Measurements from ENCODE around the gene RNF208.
A peak's percentile ranks its signal among the peaks of the same experiment; 100 is the strongest.

Gene RNF208

GRCh38 chr9:137214620-137215019 lies 7.4 kb downstream of the RNF208 start:
- no peak for DNase-seq (ENCODE audit: low spot score)

GRCh38 chr9:137213160-137214060 lies 8.6 kb downstream of the RNF208 start:
- no peak for DNase-seq (ENCODE audit: low spot score)

- DNase-seq (ENCODE audit: low spot score) = no peak
These were observed 9.5 kb downstream of the RNF208 start for GRCh38 chr9:137212520-137212919.

GRCh38 chr9:137211532-137211931 lies 10.5 kb downstream of the RNF208 start:
- DNase-seq (ENCODE audit: low spot score) = no peak

- no peak for DNase-seq (ENCODE audit: low spot score)
These were observed 15.4 kb downstream of the RNF208 start for GRCh38 chr9:137206602-137207001.

GRCh38 chr9:137205126-137206069 lies 16.6 kb downstream of the RNF208 start, which contains the start of the genes NDOR1 and TMEM203:
Gene NDOR1, plus strand, starts transcription at chr9:137205700. Its CDS starts 78 bp downstream, at chr9:137205778.
Gene TMEM203, minus strand, starts transcription at chr9:137205648. Its CDS starts 234 bp downstream, at chr9:137205414.
- peak; percentile 88 for DNase-seq (ENCODE audit: low spot score)

GRCh38 chr9:137204731-137205125 lies 17.3 kb downstream of the RNF208 start:
- no peak for DNase-seq (ENCODE audit: low spot score)

- DNase-seq (ENCODE audit: low spot score) = no peak
These were observed 19.1 kb downstream of the RNF208 start for GRCh38 chr9:137202966-137203365.

- no peak for DNase-seq (ENCODE audit: low spot score)
These were observed 20.7 kb downstream of the RNF208 start for GRCh38 chr9:137201205-137201868.

- peak; percentile 99 for DNase-seq (ENCODE audit: low spot score)
These were observed 21.5 kb downstream of the RNF208 start, which contains the start of gene TPRN for GRCh38 chr9:137200311-137201204. Gene TPRN, minus strand, starts transcription at chr9:137200741. Its CDS starts 30 bp downstream, at chr9:137200711.

- DNase-seq (ENCODE audit: low spot score) = no peak
These were observed 22.5 kb downstream of the RNF208 start for GRCh38 chr9:137199411-137200121.

- peak; percentile 82 for DNase-seq (ENCODE audit: low spot score)
These were observed 23.1 kb downstream of the RNF208 start for GRCh38 chr9:137198902-137199283.

GRCh38 chr9:137198051-137198901 lies 23.8 kb downstream of the RNF208 start:
- peak; percentile 53 for DNase-seq (ENCODE audit: low spot score)

GRCh38 chr9:137195525-137196220 lies 26.4 kb downstream of the RNF208 start:
- no peak for DNase-seq (ENCODE audit: low spot score)

GRCh38 chr9:137194909-137195308 lies 27.1 kb downstream of the RNF208 start:
- no peak for DNase-seq (ENCODE audit: low spot score)

- DNase-seq (ENCODE audit: low spot score) = no peak
These were observed 27.7 kb downstream of the RNF208 start for GRCh38 chr9:137194388-137194787.

- DNase-seq (ENCODE audit: low spot score) = no peak
These were observed 28.3 kb downstream of the RNF208 start for GRCh38 chr9:137193771-137194170.

- no peak for DNase-seq (ENCODE audit: low spot score)
These were observed 29.2 kb downstream of the RNF208 start for GRCh38 chr9:137192859-137193258.

- no peak for DNase-seq (ENCODE audit: low spot score)
These were observed 29.6 kb downstream of the RNF208 start for GRCh38 chr9:137192448-137192780.
